ENCODE results near the gene EFCAB9. TPM values are rescaled to one million over a fixed set of nuclear protein-coding genes. Genes with fewer than 3 reads are reported as not detected.

Gene EFCAB9
- total RNA-seq, 1 experiment from 2014 or later: not detected

DNA sequence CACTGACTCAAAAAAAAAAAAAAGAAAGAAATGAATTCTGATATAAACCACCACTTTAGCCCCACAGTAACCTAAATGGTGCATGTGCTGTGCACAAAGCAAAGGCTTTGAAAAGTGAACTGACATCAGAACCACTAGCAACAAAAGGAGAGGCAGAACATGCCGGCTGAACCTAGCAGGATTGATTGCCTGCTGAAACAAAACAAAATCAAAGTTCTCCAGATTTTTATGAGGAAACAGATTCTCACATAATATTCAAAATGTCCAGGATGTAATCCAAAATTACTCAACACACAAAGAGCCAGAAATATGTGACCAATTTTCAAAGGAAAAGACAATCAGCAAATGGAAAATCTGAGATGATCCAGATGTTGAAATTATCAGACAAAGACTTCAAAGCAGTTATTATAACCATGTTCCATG is 51.7 kb downstream of the EFCAB9 start:
- DNase-seq (ENCODE audit: low read depth, low spot score) (no peak), ATAC-seq (no peak)
- ChIA-PET RAD21 (ENCODE audit: low non-redundant PET in 1 of 2, low total read pairs in 2 of 2, uncharacterized antibody in 2 of 2, unreplicated experiment in 2 of 2) (no interaction called here), POLR2A (no interaction called here), CTCF (no interaction called here)
- peaks cover 7% of the 10 kb centered on the region for H3K79me2 ChIP-seq (ENCODE audit: insufficient read depth, low read length)
- intact Hi-C loops (cut with micrococcal nuclease): no loop called here
- peaks cover 4% of the 10 kb centered on the region; the same call in 1 of the 2 replicates for H4K20me1 ChIP-seq (ENCODE audit: insufficient read depth)
- H3K9ac ChIP-seq (ENCODE audit: low read length): no peak overlapping the region
- H3K4me2 ChIP-seq (ENCODE audit: low read length): no peak overlapping the region
- no peaks in the 10 kb centered on the region for H3K9me2 ChIP-seq (ENCODE audit: insufficient read depth)
- TF ChIP-seq SIN3A (IDR thresholded peaks at IDR 0.05; ENCODE audit: low read depth) (no peak), CEBPB (IDR thresholded peaks at IDR 0.05; ENCODE audit: low read depth) (no peak), EGR1 (IDR thresholded peaks at IDR 0.05; ENCODE audit: low read depth) (no peak), SP1 (IDR thresholded peaks at IDR 0.05; ENCODE audit: low read depth) (no peak), EZH2 (IDR thresholded peaks at IDR 0.05) (no peak), FOSL1 (IDR thresholded peaks at IDR 0.05; ENCODE audit: low read depth) (no peak), YY1 (IDR thresholded peaks at IDR 0.05; ENCODE audit: extremely low read depth, insufficient replicate concordance, low read depth, low read length) (no peak), SRF (IDR thresholded peaks at IDR 0.05; ENCODE audit: low read depth) (no peak), TCF7L2 (IDR thresholded peaks at IDR 0.05; ENCODE audit: borderline replicate concordance, extremely low read depth, insufficient read depth, insufficient read length) (no peak), ZNF274 (IDR thresholded peaks at IDR 0.05; ENCODE audit: low read depth, low read length) (no peak), RAD21 (IDR thresholded peaks at IDR 0.05; ENCODE audit: low read depth) (no peak), CBX3 (IDR thresholded peaks at IDR 0.05; ENCODE audit: low read depth) (no peak), POLR2AphosphoS5 (IDR thresholded peaks at IDR 0.05; ENCODE audit: low read depth, low read length) (no peak)
- TF ChIP-seq, protein P1, sequence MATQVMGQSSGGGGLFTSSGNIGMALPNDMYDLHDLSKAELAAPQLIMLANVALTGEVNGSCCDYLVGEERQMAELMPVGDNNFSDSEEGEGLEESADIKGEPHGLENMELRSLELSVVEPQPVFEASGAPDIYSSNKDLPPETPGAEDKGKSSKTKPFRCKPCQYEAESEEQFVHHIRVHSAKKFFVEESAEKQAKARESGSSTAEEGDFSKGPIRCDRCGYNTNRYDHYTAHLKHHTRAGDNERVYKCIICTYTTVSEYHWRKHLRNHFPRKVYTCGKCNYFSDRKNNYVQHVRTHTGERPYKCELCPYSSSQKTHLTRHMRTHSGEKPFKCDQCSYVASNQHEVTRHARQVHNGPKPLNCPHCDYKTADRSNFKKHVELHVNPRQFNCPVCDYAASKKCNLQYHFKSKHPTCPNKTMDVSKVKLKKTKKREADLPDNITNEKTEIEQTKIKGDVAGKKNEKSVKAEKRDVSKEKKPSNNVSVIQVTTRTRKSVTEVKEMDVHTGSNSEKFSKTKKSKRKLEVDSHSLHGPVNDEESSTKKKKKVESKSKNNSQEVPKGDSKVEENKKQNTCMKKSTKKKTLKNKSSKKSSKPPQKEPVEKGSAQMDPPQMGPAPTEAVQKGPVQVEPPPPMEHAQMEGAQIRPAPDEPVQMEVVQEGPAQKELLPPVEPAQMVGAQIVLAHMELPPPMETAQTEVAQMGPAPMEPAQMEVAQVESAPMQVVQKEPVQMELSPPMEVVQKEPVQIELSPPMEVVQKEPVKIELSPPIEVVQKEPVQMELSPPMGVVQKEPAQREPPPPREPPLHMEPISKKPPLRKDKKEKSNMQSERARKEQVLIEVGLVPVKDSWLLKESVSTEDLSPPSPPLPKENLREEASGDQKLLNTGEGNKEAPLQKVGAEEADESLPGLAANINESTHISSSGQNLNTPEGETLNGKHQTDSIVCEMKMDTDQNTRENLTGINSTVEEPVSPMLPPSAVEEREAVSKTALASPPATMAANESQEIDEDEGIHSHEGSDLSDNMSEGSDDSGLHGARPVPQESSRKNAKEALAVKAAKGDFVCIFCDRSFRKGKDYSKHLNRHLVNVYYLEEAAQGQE (IDR thresholded peaks at IDR 0.05; ENCODE audit: low read depth): no peak
- TF ChIP-seq, protein P2, sequence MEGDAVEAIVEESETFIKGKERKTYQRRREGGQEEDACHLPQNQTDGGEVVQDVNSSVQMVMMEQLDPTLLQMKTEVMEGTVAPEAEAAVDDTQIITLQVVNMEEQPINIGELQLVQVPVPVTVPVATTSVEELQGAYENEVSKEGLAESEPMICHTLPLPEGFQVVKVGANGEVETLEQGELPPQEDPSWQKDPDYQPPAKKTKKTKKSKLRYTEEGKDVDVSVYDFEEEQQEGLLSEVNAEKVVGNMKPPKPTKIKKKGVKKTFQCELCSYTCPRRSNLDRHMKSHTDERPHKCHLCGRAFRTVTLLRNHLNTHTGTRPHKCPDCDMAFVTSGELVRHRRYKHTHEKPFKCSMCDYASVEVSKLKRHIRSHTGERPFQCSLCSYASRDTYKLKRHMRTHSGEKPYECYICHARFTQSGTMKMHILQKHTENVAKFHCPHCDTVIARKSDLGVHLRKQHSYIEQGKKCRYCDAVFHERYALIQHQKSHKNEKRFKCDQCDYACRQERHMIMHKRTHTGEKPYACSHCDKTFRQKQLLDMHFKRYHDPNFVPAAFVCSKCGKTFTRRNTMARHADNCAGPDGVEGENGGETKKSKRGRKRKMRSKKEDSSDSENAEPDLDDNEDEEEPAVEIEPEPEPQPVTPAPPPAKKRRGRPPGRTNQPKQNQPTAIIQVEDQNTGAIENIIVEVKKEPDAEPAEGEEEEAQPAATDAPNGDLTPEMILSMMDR (IDR thresholded peaks at IDR 0.05 in 2 of 3, conservative IDR thresholded peaks at IDR 0.05 in 1 of 3; ENCODE audit: borderline replicate concordance in 1 of 3, insufficient read depth in 1 of 3, low read depth in 2 of 3, low read length in 2 of 3): no peak
- TF ChIP-seq, protein P3, sequence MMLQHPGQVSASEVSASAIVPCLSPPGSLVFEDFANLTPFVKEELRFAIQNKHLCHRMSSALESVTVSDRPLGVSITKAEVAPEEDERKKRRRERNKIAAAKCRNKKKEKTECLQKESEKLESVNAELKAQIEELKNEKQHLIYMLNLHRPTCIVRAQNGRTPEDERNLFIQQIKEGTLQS (IDR thresholded peaks at IDR 0.05): no peak
- H3K9me3 ChIP-seq (ENCODE audit: control insufficient read depth in 1 of 2, insufficient read depth in 1 of 2, low read depth in 1 of 2, low read length in 2 of 2): no peaks in the 10 kb centered on the region
- H3K36me3 ChIP-seq (ENCODE audit: control insufficient read depth in 1 of 2, insufficient read depth in 2 of 2, low read length in 2 of 2): no peaks in the 10 kb centered on the region
- BruUV-seq (replicated peaks): no TSS peak
- H3K4me3 ChIP-seq (replicated peaks in 1 of 2; ENCODE audit: low read depth in 1 of 2, low read length in 2 of 2): no peak overlapping the region
- no peak overlapping the region for H3K27ac ChIP-seq (ENCODE audit: low read depth, low read length)
- no peak overlapping the region for H2AFZ ChIP-seq (ENCODE audit: low read depth, low read length, poor library complexity, severe bottlenecking)
- H3K27me3 ChIP-seq (ENCODE audit: insufficient read depth, low read length): no peaks in the 10 kb centered on the region
- no peaks in the 10 kb centered on the region for H3K4me1 ChIP-seq (ENCODE audit: control insufficient read depth in 1 of 2, insufficient read depth in 2 of 2, low read length in 2 of 2)
